HK-2 (cell line): ENCODE measurements around the gene TH.

Experiments
- DNase-seq: peaks from one replicate; pipeline ENCODE4 v3.0.0-alpha.2; 2018; ENCODE audit not compliant: unreplicated experiment

The TH gene

GRCh38 chr11:2208691-2209369, 37.2 kb upstream of the TH start:
- DNase-seq: no peak

GRCh38 chr11:2207773-2208621, 36.4 kb upstream of the TH start:
- DNase-seq: no peak

GRCh38 chr11:2207212-2207611, 35.6 kb upstream of the TH start:
- no peak for DNase-seq

DNA sequence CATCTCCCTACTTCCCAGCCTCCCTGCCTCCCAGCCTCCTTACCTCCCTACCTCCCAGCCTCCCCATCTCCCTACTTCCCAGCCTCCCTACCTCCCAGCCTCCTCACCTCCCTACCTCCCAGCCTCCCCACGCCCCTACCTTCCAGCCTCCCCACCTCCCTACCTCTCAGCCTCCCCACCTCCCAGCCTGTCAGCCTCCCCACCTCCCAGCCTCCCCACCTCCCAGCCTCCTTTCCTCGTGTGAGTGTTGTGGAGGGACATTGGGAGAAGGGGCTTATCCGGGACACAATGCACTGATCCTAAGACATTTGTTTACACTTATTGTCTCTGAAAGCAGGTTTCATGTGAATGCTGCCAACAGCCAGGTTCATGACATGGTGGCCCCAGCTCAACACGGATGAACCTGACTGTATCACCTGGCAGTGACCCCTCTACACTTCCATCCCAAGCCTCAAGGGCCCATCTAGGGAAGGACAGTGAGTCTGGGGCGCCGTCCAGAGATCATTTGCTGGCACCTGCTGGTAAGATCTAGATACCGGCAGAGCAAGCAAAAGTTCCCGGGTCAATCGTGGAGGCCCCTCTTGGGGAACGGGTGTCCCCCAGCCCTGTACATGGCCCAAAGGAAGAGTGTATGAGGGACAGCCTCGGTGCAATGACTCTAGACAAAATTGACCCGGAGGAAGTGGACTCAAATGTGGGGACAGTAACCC, 34.5 kb upstream of the TH start:
- no peak for DNase-seq

GRCh38 chr11:2205214-2205720, 33.7 kb upstream of the TH start:
- no peak for DNase-seq

- no peak for DNase-seq
Observed at GRCh38 chr11:2204361-2205213, 33.0 kb upstream of the TH start.

GRCh38 chr11:2203440-2204259, 32.0 kb upstream of the TH start:
- DNase-seq: no peak

DNA sequence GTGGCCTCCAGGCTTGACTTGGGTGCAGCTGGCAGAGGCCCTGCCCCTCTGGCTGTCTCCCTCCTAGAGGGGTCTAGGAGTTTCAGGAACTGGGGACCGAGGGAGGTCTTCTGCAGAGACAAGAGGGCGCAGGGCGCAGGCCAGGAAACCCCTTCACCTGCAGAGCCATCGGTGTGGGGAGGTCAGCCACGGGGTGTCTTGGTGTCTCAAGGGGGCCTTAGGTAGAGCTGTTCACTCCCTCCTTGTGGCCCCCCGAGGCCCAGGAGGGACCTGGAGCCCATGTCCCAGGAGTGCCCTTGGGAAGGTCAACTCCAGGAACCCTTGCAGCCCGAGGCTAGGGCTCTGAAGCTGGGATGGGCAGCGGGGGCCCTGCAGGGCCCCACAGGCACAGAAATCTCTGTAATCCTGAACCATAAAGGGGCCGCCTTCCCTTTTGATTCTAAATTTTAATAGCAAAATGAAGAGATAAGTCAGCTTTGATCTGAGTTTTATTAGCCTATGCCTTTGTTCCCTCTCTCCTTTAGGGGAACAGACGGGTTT, 31.4 kb upstream of the TH start:
- DNase-seq: no peak

DNA sequence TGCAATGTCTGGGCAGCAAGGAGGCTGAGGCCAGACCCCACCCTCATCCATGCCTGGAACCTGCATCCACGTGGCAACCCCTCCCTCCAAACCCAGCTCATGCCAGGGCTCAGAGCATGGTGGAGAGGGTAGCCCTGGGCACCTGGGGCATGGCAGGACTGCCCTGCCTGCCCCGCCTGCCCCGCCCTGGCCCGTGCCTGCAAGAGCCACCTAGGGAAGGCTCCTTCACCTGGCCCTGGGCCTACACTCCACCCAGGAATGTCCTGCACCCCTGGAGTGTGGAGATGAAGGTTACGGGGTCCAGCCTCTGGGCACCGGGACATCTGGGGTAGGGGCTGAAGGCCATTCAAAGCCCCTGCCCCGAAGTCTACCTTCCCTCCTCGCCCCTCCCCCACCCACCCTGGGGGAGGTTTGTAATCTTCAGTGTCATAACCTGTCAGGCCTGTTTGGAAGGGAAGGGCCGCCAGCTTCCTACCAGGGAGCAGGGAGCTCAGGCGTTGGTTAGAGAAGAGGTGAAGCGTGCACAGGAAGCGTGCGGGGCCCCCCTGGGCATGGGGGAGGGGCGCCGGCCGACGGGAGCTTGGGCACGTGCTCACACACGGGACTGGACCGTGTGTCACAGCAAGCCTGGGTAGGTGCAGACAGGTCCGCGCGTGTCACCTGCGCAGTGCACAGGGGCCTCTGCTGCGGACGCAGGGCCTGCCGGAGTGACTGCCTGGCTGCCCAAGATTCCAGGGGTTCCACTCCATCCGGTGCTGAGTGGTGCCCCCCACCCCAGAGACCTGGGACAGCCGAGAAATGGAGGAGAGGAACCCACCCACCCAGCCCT, 30.7 kb upstream of the TH start:
- DNase-seq: no peak

DNA sequence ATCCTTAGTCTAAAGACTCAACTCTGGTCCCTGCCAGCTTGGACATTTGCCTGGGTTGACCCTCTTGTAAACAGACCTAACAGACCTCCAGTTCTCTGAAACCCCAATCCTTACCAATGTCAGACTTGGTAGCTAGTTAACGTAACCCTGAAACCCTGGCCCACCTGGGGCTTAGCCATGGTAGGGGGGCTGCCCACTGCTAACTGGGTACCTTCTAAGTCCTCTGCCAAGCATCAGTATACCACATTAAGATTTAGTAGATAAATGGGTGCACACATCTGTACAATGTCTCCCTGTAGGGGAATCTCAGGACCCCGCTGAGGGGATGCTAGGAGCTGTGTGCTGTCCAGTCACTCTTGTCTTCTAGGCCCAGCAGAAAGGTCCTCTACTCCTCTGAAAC, 29.9 kb upstream of the TH start:
- no peak for DNase-seq

GRCh38 chr11:2200957-2201519, 29.4 kb upstream of the TH start:
- no peak for DNase-seq

GRCh38 chr11:2200536-2200935, 28.9 kb upstream of the TH start:
- no peak for DNase-seq

DNA sequence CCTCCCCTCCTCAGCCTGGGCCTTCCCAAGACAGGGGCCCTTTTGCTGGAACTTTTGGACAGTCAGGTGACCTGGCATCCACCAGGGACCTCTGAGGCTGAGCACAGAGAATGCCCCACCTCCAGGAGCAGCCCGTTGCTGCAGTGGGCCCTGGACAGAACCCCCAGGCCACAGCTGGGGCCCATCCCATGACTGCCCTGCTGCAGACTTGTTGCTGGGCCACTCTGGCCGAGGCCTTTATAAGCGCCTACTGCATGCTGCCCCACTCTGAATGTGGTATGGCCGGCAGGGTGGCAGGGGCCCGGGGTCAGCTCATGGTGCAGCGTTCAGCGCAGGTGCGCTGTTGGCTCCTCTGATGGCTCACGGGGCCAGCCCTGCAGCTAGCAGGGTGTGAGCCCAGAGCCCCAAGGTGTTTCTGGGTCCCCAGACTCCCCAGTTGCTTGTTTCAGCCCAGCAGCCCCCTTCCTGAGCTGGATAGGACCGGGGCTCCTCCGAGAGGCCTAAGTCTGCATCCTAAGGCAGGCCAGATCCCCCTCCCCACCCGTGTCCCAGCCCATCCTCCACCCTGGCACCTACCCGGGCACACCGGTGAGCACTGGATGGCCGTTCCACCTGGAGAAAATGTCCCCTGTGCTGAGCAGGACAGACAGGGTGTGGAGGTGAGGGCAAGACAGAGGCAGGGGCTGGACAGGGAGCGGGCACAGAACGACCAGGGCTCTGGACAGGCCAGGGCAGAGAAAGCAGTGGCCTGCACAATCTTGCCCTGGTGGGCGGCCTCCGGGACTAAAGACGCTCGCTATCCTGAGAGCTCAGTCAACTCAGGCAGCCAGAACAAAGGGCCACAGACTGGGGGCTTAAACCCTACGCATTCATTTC, 28.1 kb upstream of the TH start:
- no peak for DNase-seq

GRCh38 chr11:2198621-2199365, 27.2 kb upstream of the TH start:
- DNase-seq: no peak

GRCh38 chr11:2197771-2198520, 26.3 kb upstream of the TH start:
- DNase-seq: no peak

DNA sequence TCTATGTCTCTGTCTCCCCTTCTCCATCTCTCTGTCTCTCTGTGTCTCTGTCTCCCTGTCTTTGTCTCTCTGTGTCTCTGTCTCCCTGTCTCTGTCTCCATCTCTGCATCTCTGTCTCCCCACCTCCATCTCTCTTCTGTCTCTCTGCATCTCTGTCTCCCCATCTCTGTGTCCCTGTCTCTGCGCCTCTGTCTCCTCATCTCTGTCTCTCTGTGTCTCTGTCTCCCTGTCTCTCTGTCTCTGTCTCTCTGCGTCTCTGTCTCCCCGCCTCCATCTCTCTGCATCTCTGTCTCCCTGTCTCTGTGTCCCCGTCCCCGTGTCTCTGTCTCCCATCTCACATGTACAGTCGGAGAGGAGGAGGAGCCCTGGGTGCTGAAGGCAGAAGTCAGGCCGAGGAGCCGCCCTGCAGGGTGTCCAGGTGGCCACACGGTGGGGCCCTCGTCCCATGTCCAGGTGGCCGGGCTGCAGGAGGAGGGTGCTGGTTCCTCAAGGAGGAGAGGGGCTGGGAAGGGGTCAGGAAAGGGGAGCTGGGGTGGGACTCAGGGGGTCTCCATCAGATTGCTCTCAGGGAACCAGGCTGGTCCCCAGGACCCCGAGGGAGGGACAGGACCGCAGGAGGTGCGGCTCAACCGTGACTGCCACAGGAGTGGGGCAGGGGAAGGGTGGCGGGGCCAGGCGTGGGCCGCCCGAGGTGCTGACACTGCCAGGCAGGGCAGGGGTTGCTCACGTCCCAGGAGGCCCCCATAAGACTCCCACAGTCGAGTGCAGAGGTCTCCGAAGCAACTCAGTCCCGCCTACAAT, 25.6 kb upstream of the TH start:
- peak; percentile 67 for DNase-seq
